Coronary artery (tissue), 2 donors: Measurements from ENCODE around the gene ADGRG6.

Experiments
- DNase-seq: peaks from one replicate; pipeline ENCODE4 v3.0.0-alpha.2; 2017; ENCODE audit warnings: low spot score
- H3K27ac ChIP-seq, 2 donors: fragments of 200-600 bp; sonication (generic); one replicate each; pipeline ENCODE4 v1.5.1; 2016 to 2019
- H3K4me3 ChIP-seq: fragments of 200-600 bp; sonication (generic); 2 replicates; pipeline ENCODE4 v1.5.1; 2016; ENCODE audit warnings: mild to moderate bottlenecking, moderate library complexity
- CTCF ChIP-seq: fragments of 200-600 bp; sonication (generic); IDR thresholded peaks from one replicate; pipeline ENCODE4 v1.5.1; 2019; ENCODE audit warnings: antibody characterized with exemption

The ADGRG6 gene

GRCh38 chr6:142320366-142320765, 18.6 kb downstream of the ADGRG6 start:
- Histone ChIP-seq H3K4me3 (no peak overlapping the region), H3K27ac (no peak overlapping the region)
- TF ChIP-seq CTCF = no peak
- DNase-seq = no peak

DNA sequence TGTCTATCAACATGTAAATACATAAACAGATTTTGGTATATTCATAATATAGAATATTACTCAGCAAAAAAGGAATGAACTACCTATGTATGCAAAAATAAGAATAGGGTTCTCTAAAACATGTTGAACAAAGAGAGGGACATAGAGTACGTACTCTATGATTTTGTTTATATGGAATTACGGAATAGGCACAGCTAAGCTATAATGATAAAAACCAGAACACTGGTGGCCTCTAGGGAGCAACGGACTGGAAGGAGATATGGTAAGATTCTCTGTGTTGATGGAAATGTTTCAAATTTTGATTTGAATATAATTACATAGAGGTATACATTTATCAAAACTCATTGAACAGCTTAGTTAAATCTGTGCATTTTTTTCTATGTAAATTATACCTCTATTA, 19.6 kb downstream of the ADGRG6 start:
- no peak for DNase-seq
- Histone ChIP-seq H3K4me3 (no peak overlapping the region), H3K27ac (no peak overlapping the region)
- TF ChIP-seq CTCF = no peak

DNA sequence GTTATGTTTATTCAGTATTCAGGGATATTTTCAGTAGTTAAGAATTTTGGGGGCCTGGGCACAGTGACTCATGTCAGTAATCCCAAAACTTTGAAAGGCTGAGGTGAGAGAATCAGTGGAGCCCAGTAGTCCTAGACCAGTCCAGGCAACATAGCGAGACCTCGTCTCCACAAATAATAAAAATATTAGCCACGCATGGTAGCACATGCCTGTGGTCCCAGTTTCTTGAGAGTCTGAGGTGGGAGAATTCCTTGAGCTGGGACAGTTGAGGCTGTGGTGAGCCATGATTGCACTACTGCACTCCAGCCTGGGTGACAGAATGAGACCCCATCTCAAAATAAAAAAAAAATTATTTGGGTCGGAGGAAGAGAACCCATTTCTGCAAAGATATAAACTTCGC, 20.3 kb downstream of the ADGRG6 start:
- TF ChIP-seq CTCF = no peak
- DNase-seq = no peak
- no peak overlapping the region for H3K4me3 ChIP-seq
- H3K27ac ChIP-seq = no peak overlapping the region

DNA sequence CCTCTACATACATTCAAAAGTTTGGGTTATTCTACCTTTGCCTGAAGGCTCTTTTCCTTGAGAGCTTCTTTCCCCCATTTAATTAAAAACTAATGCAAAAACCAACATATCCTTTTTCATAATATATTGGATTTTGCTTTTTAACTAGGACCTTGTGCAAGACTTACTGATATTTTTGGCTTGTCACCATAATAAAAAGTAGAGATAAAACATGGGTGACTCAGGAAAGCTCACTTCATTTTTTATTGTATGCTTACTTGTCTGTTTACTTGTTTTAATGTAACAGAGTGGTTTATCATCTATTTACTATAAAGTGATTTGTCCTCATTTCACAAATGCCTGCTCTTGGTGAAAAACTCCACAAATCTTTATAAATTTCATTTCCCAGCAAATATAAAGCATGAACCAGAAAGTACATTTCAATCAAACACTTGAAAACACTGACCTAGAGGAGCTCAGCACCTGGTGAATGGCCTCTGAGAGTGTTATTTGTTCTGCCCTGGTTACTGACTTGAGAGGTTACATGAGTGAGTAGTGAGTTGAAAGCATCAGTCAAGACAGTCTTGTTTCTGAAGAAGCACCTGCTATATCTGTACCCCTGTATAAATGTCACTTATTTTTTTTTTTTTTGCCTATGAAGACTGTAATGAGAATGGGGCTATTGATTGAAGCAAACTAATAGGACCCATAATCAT, 20.8 kb downstream of the ADGRG6 start:
- TF ChIP-seq CTCF = no peak
- DNase-seq = no peak
- H3K4me3 ChIP-seq = no peak overlapping the region
- H3K27ac ChIP-seq = no peak overlapping the region

DNA sequence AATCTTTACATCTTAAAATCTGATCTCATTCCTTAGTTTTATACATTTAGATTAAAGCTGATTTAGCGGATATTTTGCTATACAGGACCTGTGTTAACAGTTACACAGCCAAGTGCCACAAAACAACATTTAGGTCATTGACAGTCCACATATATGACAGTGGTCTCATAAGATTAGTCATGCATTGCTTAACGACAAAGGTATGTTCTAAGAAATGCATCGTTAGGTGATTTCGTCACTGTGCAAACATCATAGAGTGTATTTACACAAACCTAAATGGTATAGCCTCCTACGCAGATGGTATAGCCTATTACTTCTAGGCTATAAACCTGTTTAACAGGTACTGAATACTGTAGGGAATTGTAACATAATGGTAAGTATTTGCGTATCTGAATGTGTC, 21.6 kb downstream of the ADGRG6 start:
- no peak for TF ChIP-seq CTCF
- DNase-seq = no peak
- no peak overlapping the region for H3K4me3 ChIP-seq
- H3K27ac ChIP-seq = no peak overlapping the region

- TF ChIP-seq CTCF = no peak
- H3K4me3 ChIP-seq = no peak overlapping the region
- no peak for DNase-seq
- no peak overlapping the region for H3K27ac ChIP-seq
These were observed 22.3 kb downstream of the ADGRG6 start for GRCh38 chr6:142324111-142324510.

GRCh38 chr6:142325111-142325510, 23.3 kb downstream of the ADGRG6 start:
- TF ChIP-seq CTCF = no peak
- Histone ChIP-seq H3K4me3 (no peak overlapping the region), H3K27ac (no peak overlapping the region)
- DNase-seq = no peak
